ENCODE data around the gene BPHL. TPM values are rescaled to one million over a fixed set of nuclear protein-coding genes. Genes with fewer than 3 reads are reported as not detected.
"Not testable (repeated sequence)": the region's sequence is repeated elsewhere in the genome, so short reads cannot be mapped to it uniquely, and the experiment has no call there.

Gene BPHL
- polyA plus RNA-seq, 2 of the 4 experiments (the other 2 are of a cell fraction), result 16.5 to 25.5 TPM

DNA sequence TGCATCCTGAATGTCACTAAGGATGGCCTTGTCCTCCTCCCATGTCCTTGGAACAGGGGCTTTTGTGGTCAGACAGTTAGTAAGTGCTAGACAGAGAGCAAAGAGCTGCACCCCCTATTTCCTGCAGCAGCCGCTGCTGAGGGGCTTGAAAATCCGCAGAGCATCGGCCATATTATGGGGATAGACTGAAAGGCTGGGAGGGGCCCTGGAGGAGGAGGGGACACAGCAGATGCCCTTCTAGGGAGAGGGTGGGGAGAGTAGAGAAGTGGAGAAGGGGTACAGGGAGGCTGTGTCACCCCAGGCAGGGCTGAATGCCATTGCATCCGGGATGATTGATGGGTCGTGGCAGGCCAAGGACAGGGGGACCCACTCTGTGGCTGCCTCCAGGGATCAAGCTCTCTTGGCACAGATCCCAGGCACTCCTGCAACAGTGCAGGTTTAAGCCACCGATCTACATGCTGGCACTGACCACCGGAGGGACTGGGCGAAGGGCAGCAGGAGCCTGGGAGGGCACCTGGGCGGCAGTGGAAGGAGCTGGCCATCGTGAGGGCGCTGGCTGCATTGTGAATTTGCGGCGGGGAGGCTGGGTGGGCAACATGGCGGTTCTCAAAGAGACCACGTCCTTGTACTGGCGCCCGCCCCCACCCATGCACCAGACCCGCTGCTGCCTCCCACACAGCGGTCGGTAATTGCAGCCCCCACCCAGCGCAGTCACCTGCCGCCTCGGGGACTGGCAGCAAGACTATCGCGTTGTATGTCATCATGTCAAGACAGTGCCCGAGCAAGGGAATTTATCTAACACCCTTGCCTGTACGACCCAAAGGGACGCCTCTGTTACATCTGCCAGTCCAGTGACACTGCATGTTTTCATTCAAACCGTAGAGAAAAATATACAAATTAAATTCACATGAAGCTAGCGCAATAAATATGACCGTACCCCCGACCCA lies 37.9 kb downstream of the BPHL start:
- ChIA-PET POLR2A (interaction anchor here (1.1 to 2.2 kb wide), 4 partner anchors 38 to 94 kb away, joined by 4 to 18 read pairs (median 8); partner anchors contain the start of gene BPHL), CTCF (interaction anchor here (0.7 to 2.2 kb wide), 15 partner anchors 9 to 103 kb away, joined by 3 to 8 read pairs (median 5); partner anchors contain the start of gene PSMG4)
- TF ChIP-seq, protein P1, sequence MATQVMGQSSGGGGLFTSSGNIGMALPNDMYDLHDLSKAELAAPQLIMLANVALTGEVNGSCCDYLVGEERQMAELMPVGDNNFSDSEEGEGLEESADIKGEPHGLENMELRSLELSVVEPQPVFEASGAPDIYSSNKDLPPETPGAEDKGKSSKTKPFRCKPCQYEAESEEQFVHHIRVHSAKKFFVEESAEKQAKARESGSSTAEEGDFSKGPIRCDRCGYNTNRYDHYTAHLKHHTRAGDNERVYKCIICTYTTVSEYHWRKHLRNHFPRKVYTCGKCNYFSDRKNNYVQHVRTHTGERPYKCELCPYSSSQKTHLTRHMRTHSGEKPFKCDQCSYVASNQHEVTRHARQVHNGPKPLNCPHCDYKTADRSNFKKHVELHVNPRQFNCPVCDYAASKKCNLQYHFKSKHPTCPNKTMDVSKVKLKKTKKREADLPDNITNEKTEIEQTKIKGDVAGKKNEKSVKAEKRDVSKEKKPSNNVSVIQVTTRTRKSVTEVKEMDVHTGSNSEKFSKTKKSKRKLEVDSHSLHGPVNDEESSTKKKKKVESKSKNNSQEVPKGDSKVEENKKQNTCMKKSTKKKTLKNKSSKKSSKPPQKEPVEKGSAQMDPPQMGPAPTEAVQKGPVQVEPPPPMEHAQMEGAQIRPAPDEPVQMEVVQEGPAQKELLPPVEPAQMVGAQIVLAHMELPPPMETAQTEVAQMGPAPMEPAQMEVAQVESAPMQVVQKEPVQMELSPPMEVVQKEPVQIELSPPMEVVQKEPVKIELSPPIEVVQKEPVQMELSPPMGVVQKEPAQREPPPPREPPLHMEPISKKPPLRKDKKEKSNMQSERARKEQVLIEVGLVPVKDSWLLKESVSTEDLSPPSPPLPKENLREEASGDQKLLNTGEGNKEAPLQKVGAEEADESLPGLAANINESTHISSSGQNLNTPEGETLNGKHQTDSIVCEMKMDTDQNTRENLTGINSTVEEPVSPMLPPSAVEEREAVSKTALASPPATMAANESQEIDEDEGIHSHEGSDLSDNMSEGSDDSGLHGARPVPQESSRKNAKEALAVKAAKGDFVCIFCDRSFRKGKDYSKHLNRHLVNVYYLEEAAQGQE (IDR thresholded peaks at IDR 0.05), result 0 out of 2 replicates have a peak, but pooled peaks have one; percentile 12
- H3K4me3 ChIP-seq, result peak overlapping the region; percentile 100
- peak; percentile 11 to 20; a peak in 3 of 6 replicates for ATAC-seq
- not testable (repeated sequence) for H3K9me3 ChIP-seq; FAIRE-seq; DNase-seq (ENCODE audit: low read depth in 1 of 2, low spot score in 1 of 2)
- peak overlapping the region; percentile 94 for H3K4me2 ChIP-seq
- peak overlapping the region; percentile 96 to 99 for H3K27ac ChIP-seq
- WGBS (ENCODE audit: missing lambda C conversion rate), result 22% methylated on average over 18 of the region's 32 CpGs
- peaks cover 23% of the 10 kb centered on the region for H3K4me1 ChIP-seq

DNA sequence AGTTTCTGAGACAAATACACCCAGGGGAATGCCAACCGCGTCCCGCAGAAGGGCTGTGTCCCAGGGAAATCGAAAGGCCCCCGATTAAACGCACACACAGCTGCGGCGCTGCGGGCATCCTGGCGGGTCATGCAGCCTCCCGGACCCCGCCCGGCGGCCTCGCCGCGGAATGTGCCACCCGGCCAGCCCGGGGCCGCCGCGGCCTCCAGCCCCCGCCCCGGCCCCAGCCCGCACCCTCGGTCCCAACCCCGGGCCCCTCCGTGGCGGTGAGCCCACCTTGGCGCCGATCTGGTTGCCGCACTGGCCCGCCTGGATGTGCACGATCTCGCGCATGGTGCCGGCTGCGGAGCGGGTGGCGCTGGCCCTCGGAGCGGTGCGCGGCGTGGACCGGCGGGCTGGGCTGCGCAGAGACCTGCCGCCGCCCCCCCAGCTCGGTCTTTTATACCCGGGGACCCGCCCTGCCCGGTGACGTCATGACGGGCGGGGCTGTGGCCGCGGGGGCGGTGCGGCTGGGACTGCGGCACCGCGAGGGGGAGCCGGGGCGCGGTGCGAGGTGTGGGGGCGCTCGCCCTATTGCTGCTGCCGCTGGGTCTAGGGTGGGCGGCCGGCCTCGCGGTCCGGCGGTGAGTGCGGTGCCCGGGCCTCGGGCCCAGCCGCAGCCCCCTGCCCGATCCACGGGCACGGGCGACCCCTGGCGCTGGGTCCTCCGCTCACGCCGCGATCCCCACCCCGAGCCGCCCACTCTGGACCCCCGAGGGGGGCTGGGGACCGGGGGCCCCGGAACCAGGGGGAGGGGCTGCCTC lies 38.8 kb downstream of the BPHL start, which contains the start of gene TUBB2A:
TSS of gene TUBB2A (minus strand) at position 414 of the 803 bp plus-strand sequence. CDS start at position 333, 81 bp downstream.
- CTCF ChIA-PET, result interaction anchor here (0.7 to 2.2 kb wide), 17 partner anchors 9 to 102 kb away, joined by 3 to 8 read pairs (median 4); partner anchors contain the start of gene PSMG4
- Histone ChIP-seq H3K4me2 (peak within 1 kb of the TSS; percentile 94), H3K4me3 (peak within 1 kb of the TSS; percentile 100), H3K4me1 (peaks cover 27% of the 10 kb centered on the region), H3K9me3 (no peaks in the 10 kb centered on the region), H3K27ac (peak within 1 kb of the TSS; percentile 96 to 99)
- ATAC-seq (peak; percentile 64 to 72), FAIRE-seq (no peak), DNase-seq (ENCODE audit: low read depth in 1 of 2, low spot score in 1 of 2) (peak; percentile 63 to 65)
- POLR2A ChIA-PET, result interaction anchor here (1.1 to 2.2 kb wide), 4 partner anchors 39 to 93 kb away, joined by 4 to 18 read pairs (median 8); partner anchors contain the start of gene BPHL
- WGBS (ENCODE audit: missing lambda C conversion rate), result 7% methylated on average over 9 of the region's 95 CpGs
- TF ChIP-seq TP53 (CRISPR knock-in tag; IDR thresholded peaks at IDR 0.05) (no peak), FOSL2 (IDR thresholded peaks at IDR 0.05) (no peak), FOSL2 (CRISPR knock-in tag; IDR thresholded peaks at IDR 0.05) (peak; percentile 66), SREBF2 (IDR thresholded peaks at IDR 0.05) (no peak), BCL3 (IDR thresholded peaks at IDR 0.05) (peak; percentile 49; the same call in 1 of the 3 replicates), EP300 (IDR thresholded peaks at IDR 0.05) (no peak), JUNB (IDR thresholded peaks at IDR 0.05) (no peak), CHD2 (IDR thresholded peaks at IDR 0.05; ENCODE audit: low read length, partially characterized antibody) (no peak), CBX2 (IDR thresholded peaks at IDR 0.05; ENCODE audit: borderline replicate concordance, low read depth) (no peak), SMC3 (IDR thresholded peaks at IDR 0.05) (peak; percentile 47; the same call in 2 of the 3 replicates), RNF2 (IDR thresholded peaks at IDR 0.05; ENCODE audit: borderline replicate concordance, low read depth) (no peak), HOXB13 (CRISPR knock-in tag; IDR thresholded peaks at IDR 0.05; ENCODE audit: low read depth) (no peak), NFE2L2 (conservative IDR thresholded peaks at IDR 0.05; ENCODE audit: low read length) (no peak), HOXA7 (CRISPR knock-in tag; IDR thresholded peaks at IDR 0.05) (no peak), MAFK (IDR thresholded peaks at IDR 0.05; ENCODE audit: partially characterized antibody) (no peak), ZFP36 (IDR thresholded peaks at IDR 0.05; ENCODE audit: borderline replicate concordance, partially characterized antibody) (no peak), POLR2A (IDR thresholded peaks at IDR 0.05; ENCODE audit: low read length) (peak; percentile 93), RAD21 (conservative IDR thresholded peaks at IDR 0.05 in 1 of 2, IDR thresholded peaks at IDR 0.05 in 1 of 2) (peak in 1 of 2 experiments; percentile 46; a peak in 2 of 5 replicates), JUN (IDR thresholded peaks at IDR 0.05) (peak; percentile 58 to 72; a peak in 3 of 5 replicates), KDM5A (IDR thresholded peaks at IDR 0.05) (no peak), PHF8 (IDR thresholded peaks at IDR 0.05; ENCODE audit: borderline replicate concordance, low read depth) (peak; percentile 75; the same call in 1 of the 2 replicates)
- TF ChIP-seq, protein P2, sequence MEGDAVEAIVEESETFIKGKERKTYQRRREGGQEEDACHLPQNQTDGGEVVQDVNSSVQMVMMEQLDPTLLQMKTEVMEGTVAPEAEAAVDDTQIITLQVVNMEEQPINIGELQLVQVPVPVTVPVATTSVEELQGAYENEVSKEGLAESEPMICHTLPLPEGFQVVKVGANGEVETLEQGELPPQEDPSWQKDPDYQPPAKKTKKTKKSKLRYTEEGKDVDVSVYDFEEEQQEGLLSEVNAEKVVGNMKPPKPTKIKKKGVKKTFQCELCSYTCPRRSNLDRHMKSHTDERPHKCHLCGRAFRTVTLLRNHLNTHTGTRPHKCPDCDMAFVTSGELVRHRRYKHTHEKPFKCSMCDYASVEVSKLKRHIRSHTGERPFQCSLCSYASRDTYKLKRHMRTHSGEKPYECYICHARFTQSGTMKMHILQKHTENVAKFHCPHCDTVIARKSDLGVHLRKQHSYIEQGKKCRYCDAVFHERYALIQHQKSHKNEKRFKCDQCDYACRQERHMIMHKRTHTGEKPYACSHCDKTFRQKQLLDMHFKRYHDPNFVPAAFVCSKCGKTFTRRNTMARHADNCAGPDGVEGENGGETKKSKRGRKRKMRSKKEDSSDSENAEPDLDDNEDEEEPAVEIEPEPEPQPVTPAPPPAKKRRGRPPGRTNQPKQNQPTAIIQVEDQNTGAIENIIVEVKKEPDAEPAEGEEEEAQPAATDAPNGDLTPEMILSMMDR (IDR thresholded peaks at IDR 0.05), result peak; percentile 53
- TF ChIP-seq, protein P3, sequence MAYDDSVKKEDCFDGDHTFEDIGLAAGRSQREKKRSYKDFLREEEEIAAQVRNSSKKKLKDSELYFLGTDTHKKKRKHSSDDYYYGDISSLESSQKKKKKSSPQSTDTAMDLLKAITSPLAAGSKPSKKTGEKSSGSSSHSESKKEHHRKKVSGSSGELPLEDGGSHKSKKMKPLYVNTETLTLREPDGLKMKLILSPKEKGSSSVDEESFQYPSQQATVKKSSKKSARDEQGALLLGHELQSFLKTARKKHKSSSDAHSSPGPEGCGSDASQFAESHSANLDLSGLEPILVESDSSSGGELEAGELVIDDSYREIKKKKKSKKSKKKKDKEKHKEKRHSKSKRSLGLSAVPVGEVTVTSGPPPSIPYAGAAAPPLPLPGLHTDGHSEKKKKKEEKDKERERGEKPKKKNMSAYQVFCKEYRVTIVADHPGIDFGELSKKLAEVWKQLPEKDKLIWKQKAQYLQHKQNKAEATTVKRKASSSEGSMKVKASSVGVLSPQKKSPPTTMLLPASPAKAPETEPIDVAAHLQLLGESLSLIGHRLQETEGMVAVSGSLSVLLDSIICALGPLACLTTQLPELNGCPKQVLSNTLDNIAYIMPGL (CRISPR knock-in tag; IDR thresholded peaks at IDR 0.05; ENCODE audit: borderline replicate concordance), result no peak

All from A549 (cell line).